Measurements from ENCODE around the gene GPC6.

DNA sequence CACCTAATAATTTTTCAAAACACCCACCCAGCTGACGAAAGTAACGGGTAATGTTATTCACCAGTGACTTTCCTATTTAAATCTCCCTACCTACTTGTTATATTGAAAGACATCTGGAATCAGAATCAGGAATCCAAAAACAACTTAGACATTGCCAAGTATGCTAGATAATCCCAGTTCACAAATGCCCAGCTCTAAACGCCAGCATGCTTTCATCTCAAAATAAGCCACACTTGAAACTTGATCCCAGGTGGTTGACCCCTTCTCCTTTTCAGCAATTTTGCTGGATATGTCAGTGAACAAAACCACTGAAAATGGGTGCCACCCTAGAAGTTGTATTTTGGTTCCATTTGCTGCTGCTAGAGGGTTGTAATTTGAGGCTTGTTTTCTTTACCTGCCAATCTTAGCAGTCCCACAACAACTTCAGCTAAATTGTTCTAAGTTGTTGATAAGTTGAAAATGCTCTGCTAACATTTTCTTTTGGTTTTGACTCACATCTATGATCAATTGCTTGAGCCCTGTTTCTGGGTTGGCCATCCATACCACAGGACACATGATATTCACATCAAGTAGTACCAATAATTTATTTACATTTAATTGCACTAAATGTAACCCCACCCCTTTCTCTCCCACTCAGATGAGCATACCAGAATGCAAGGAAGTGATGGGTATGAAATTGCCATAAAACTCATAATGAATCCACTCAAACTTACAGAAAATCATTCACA is 1186.4 kb downstream of the GPC6 start:
- TF ChIP-seq, protein P1, sequence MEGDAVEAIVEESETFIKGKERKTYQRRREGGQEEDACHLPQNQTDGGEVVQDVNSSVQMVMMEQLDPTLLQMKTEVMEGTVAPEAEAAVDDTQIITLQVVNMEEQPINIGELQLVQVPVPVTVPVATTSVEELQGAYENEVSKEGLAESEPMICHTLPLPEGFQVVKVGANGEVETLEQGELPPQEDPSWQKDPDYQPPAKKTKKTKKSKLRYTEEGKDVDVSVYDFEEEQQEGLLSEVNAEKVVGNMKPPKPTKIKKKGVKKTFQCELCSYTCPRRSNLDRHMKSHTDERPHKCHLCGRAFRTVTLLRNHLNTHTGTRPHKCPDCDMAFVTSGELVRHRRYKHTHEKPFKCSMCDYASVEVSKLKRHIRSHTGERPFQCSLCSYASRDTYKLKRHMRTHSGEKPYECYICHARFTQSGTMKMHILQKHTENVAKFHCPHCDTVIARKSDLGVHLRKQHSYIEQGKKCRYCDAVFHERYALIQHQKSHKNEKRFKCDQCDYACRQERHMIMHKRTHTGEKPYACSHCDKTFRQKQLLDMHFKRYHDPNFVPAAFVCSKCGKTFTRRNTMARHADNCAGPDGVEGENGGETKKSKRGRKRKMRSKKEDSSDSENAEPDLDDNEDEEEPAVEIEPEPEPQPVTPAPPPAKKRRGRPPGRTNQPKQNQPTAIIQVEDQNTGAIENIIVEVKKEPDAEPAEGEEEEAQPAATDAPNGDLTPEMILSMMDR (IDR thresholded peaks at IDR 0.05): no peak
- no peak for TF ChIP-seq POLR2A (IDR thresholded peaks at IDR 0.05)

Measured in suprapubic skin (tissue), 3 donors.